Measurements from ENCODE around the gene ING2.
"Not testable (repeated sequence)": the region's sequence is repeated elsewhere in the genome, so short reads cannot be mapped to it uniquely, and the experiment has no call there.

The ING2 gene

DNA sequence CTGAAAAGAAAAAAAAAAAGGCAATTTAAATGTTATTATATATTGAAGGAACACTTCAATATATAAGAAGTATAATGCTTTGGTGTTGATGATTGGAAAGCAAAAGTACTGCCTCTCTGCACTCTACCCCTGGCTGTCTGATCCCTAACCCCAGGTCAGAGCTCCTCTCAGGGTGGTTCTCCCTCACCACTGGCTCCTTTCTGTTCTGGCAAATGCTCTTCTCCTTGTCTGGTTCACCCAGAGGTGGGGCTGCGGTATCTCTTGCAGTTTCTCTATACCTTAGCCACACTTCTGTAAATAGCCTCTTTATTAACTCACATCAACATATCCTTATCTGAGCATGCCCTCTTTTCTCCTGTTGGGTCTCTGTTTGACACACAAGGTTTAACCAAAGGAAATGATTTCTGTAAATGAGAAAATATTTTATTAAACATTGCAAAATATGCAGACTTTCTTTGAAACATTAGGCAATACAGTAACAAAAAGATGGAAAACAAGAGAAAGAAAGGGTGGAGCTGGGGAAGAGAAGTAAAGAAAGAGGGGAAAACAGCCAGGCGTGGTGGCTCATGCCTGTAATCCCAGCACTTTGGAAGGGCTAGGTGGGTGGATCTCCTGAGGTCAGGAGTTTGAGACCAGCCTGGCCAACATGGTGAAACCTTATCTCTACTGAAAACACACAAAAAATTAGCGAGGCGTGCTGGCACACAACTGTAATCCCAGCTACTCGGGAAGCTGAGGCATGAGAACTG is 45.7 kb downstream of the ING2 start:
- DNase-seq = no peak

DNA sequence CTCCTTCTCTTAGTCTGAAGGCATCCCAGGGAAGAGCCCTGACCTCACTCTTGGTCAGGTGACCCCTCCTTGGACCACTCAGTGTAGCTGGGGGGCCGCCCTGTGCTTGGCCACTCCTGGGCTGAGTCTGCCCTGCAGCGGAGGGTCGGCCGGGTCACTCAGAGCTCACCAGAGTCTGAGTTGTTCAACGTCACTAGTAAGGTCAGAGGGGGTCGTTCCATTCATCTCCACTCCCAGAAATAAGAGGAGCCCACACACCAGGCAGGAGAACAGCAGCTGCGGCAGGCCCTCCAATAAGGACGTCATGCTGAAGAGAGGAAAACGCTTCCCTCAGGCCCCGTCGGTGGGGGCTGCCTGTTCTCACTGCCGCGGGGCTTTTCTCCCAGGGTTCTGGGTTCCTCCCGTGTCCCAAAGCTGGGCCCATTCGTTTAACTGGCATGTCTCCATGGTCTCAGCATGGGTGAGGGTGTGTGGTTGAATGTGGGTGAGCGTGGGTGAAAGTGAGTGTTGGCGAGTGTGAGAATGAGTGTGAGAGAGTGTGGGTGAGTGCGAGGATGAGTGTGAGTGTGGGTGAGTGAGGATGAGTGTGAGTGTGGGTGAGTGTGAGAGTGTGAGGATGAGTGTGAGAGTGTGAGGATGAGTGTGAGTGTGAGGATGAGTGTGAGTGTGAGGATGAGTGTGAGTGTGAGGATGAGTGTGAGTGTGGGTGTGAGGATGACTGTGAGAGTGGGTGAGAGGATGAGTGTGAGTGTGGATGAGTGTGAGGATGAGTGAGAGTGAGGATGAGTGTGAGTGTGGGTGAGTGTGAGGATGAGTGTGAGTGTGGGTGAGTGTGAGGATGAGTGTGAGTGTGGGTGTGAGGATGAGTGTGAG is 47.7 kb downstream of the ING2 start:
- no peak for DNase-seq

DNA sequence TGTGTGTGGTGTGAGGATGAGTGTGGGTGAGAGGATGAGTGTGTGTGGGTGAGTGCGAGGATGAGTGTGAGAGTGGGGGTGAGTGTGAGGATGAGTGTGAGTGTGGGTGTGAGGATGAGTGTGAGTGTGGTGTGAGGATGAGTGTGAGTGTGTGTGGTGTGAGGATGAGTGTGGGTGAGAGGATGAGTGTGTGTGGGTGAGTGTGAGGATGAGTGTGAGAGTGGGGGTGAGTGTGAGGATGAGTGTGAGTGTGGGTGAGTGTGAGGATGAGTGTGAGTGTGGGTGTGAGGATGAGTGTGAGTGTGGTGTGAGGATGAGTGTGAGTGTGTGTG is 48.3 kb downstream of the ING2 start:
- not testable (repeated sequence) for DNase-seq

DNA sequence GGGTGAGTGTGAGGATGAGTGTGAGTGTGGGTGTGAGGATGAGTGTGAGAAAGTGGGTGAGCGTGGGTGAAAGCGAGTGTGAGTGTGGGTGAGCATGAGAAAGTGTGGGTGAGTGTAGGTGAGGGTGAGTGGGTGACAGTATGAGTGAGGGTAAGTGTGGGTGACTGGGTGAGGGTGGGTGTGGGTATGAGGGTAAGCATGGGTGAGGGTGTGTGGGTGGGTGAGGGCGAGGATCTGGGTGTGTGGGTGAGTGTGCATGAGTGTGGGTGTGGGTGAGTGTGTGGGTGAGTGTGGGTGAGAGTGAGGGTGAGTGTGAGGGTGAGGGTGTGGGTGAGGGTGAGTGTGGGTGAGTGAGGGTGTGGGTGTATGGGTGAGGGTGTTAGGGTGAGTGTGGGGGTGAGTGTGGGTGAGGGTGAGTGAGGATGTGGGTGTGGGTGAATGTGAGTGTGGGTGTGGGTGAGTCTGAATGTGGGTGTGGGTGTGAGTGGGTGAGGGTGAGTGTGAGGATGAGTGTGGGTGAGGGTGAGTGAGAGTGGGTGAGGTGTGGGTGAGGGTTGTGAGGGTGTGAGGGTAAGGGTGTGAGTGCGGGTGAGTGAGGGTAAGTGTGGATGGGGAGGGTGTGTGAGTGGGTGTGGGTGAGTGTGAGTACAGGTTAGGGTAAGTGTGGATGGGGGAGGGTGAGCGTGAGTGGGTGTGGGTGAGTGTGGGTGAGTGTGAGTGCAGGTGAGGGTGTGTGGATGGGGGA is 48.9 kb downstream of the ING2 start:
- no peak for DNase-seq

DNA sequence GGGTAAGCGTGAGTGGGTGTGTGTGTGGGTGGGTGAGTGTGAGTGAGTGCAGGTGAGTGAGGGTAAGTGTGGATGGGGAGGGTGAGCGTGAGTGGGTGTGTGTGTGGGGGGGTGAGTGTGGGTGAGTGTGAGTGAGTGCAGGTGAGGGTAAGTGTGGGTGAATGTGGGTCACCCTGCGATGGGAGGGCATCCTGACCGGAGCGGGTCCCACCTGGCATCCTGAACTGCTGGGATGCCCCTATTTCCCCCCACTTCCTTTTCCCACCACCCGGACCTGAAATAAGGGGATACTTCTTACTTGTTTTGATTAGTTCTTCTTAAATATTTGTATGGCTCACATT is 49.5 kb downstream of the ING2 start:
- DNase-seq = no peak

DNA sequence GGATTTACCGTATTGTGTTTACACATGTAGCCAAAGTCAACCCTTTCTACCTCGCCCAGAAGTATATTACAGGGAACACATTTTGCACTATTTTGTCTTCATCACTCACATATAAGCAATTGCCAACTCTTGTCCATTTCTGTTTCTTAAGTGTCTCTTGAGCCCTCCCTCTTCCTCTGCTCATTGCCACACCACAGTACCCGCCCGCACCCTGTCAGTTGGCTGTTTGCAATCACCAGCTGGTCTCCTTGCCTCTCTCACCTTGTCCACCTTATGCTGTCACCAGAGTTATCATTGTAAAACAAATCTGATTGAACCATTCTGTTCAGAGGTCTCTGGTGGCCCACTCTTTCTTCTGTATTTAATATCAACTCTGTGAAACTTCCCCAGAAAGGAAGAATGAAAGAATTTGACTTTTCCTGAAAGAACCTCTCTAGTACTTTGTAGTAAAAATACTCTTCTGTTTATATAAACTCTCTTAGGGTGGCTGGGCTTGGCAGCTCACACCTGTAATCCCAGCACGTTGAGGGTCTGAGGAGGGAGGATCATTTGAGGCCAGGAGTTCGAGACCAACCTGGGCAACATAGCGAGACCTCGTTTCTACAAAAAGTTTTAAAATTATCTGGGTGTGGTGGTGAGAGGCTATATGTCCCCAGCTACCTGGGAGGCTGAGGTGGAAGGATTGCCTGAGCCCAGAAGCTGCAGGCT is 50.2 kb downstream of the ING2 start:
- DNase-seq = no peak

DNA sequence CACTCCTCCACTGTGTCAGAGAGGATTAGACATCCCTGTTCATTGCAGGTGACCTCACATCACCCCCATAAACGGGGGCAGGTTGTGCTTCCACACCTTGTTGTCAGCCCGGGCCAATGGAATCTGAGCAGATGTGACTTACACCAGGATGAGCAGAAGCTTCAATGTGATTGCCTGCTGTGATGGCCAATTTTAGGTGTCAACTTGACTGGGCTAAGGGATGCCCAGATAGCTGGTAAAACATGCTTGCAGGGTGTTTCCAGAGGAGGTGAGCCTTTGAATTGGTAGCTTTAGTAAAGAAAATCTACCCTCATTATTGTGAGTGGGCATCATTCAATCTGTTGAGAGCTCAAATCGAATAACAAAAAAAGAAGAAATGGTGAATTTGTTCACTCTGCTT is 52.1 kb downstream of the ING2 start:
- DNase-seq = no peak

DNA sequence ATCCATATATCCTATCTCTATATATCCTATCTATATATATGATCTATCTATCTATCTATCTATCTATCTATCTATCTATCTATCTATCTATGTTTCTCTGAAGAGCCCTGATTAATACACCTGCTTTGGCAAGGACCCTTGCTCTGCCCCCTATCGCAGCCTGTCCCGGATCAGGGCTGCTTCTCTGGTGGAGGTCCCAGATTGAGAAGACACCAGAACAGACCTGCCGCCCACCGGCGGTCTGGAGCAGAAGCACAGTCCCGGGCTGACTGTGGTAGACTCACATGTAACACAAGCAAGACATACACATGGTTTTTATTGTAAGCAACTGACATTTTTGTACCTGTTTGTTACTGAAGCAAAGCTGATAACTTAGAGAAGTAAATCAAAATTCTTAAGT is 52.8 kb downstream of the ING2 start:
- no peak for DNase-seq

DNA sequence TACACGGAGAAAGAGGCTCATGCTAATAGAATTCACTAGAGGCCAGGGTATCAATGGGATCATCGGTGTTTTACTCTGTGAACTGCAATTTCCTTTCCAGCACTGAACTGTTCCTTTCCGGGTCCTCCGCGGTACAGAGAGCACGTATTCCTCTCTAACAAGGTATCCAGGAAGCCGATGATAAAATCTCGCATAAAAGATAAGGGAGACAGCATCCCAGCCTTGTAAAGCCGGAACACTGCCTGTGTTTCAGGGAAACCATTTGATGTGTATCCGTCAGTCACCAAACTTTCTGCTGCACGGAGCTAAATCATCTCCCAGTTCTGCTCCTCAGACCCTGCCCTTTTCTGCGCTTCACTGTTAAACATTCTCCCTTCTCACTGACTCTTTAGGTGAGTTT is 54.0 kb downstream of the ING2 start:
- DNase-seq = no peak

DNA sequence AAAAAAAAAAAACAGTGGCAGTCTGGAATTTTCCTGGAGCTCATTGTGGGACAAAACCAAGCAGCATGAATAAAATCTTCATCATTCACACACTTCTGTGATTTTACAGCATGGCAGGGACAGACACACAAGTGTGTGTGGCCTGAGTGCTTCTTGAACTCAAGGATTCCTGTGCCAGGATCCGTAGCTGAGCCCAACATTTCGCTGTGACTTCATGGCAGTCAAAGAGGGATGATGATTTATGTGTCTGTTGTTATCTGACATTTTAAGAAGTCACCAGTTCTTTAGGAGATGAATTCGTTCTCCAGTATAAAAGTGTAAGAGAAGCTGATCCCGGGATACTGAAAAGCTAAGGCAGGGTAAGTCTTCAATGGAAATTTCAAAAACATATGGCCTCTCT is 57.0 kb downstream of the ING2 start:
- DNase-seq = no peak

All from NCI-H774 (cell line).